Naive B cell (primary cell): ENCODE measurements around the gene ARID1B. TPM values are rescaled to one million over a fixed set of nuclear protein-coding genes. Genes with fewer than 3 reads are reported as not detected.

Experiments
- ATAC-seq, 2 donors: fragments of 150-1000 bp; cut with Tn5 transposase; 2 replicates each; pipeline ENCODE4 v1.10.0; 2021; ENCODE audit warnings: low read depth in 2 of 2, mild to moderate bottlenecking in 2 of 2, moderate library complexity in 2 of 2
- DNase-seq: peaks from one replicate; pipeline ENCODE4 v3.0.0; 2022
- H3K27ac Mint-ChIP-seq, 6 donors: one replicate each; pipeline ENCODE4 v1.8.0; 2020 to 2022; ENCODE audit warnings: mild to moderate bottlenecking in 6 of 6, mixed read lengths in 6 of 6, moderate library complexity in 5 of 6, inconsistent platforms in 2 of 6
- H3K27me3 Mint-ChIP-seq, 3 donors: one replicate each; pipeline ENCODE4 v1.8.0; 2021 to 2022; ENCODE audit warnings: mixed read lengths in 3 of 3, mild to moderate bottlenecking in 1 of 3
- H3K36me3 Mint-ChIP-seq, 2 donors: one replicate each; pipeline ENCODE4 v1.8.0; 2020 to 2022; ENCODE audit warnings: mixed read lengths in 2 of 2, inconsistent platforms in 1 of 2, mild to moderate bottlenecking in 1 of 2
- H3K4me1 Mint-ChIP-seq, 3 donors: one replicate each; pipeline ENCODE4 v1.8.0; 2020 to 2022; ENCODE audit warnings: mixed read lengths in 3 of 3, inconsistent platforms in 1 of 3, mild to moderate bottlenecking in 1 of 3, moderate library complexity in 1 of 3
- H3K4me3 Mint-ChIP-seq, 8 donors: one replicate each; pipeline ENCODE4 v1.8.0; 2020 to 2022; ENCODE audit warnings: mild to moderate bottlenecking in 8 of 8, mixed read lengths in 8 of 8, moderate library complexity in 8 of 8, inconsistent platforms in 2 of 8
- H3K9me3 Mint-ChIP-seq, 7 donors: one replicate each; pipeline ENCODE4 v1.8.0; 2020 to 2022; ENCODE audit warnings: mixed read lengths in 7 of 7, mild to moderate bottlenecking in 5 of 7, inconsistent platforms in 2 of 7, moderate library complexity in 1 of 7
- polyA plus RNA-seq, 6 donors: library from polyadenylated mRNA; unstranded; fragments of 300-500 nt; fragmentation: Illumina TruSeq; gene quantifications; one replicate each; pipeline ENCODE4 v1.2.3, GENCODE V29; 2021; ENCODE audit warnings: low read depth in 6 of 6

The ARID1B gene
- polyA plus RNA-seq, 6 donors from 2014 or later: 16.6 to 44.1 (median 27.5) TPM

GRCh38 chr6:156887623-156888269 lies 110.6 kb downstream of the ARID1B start:
- peaks cover 0 to 4% of the 10 kb centered on the region in 2 donors for H3K36me3 Mint-ChIP-seq
- ATAC-seq (no peak), DNase-seq (no peak)
- peak overlapping the region in 1 of 8 donors; percentile 39 for H3K4me3 Mint-ChIP-seq
- H3K9me3 Mint-ChIP-seq: no peaks in the 10 kb centered on the region
- peak overlapping the region in 5 of 6 donors; percentile 30 to 71 (median 63) for H3K27ac Mint-ChIP-seq
- peaks cover 48 to 85% (median 73%) of the 10 kb centered on the region in 3 donors for H3K4me1 Mint-ChIP-seq
- H3K27me3 Mint-ChIP-seq: no peaks in the 10 kb centered on the region

GRCh38 chr6:156889469-156889868 lies 112.3 kb downstream of the ARID1B start:
- no peak for ATAC-seq
- DNase-seq: no peak
- no peaks in the 10 kb centered on the region for H3K27me3 Mint-ChIP-seq
- H3K9me3 Mint-ChIP-seq: no peaks in the 10 kb centered on the region
- peak overlapping the region in 2 of 6 donors; percentile 21 to 36 for H3K27ac Mint-ChIP-seq
- H3K4me3 Mint-ChIP-seq: no peak overlapping the region
- peaks cover 40 to 79% (median 64%) of the 10 kb centered on the region in 3 donors for H3K4me1 Mint-ChIP-seq
- peaks cover 0 to 4% of the 10 kb centered on the region in 2 donors for H3K36me3 Mint-ChIP-seq

GRCh38 chr6:156889986-156890385 lies 112.8 kb downstream of the ARID1B start:
- H3K4me3 Mint-ChIP-seq: no peak overlapping the region
- DNase-seq: no peak
- H3K36me3 Mint-ChIP-seq: peaks cover 0 to 4% of the 10 kb centered on the region in 2 donors
- ATAC-seq: no peak
- peaks cover 41 to 79% (median 67%) of the 10 kb centered on the region in 3 donors for H3K4me1 Mint-ChIP-seq
- H3K9me3 Mint-ChIP-seq: no peaks in the 10 kb centered on the region
- no peak overlapping the region for H3K27ac Mint-ChIP-seq
- H3K27me3 Mint-ChIP-seq: no peaks in the 10 kb centered on the region

DNA sequence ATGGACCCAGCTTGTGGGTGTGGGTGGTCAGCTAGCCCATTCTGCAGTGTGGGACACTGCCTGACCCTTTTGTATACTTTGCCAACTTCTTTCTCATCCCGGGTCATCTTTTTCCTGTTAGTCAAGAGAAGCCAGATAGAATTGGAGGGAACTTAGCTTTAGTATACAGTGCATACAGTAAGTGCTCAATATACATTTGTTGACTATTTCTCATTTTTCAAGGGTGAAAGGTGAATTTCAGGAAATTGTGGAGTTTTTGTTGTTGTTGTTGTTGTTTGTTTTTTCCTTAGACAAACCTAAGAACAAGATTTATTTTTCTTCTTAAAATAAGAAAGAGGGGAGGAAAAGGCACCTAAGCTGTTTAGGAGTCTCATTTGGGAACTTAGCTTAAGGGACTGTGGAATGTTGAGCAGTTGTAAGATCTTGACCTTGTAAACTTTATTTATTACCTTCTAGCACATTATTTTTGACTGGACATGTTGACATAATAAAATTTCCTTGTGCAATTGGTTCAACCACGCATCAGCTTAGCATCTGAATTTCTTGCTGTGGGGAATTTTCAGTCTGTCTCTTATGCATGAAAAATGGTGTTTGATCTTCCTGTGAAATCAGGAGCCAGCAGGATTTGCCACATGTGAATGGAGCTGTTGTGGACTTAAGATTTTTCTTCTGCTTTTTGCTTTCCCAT lies 113.6 kb downstream of the ARID1B start:
- DNase-seq: no peak
- no peak for ATAC-seq
- H3K36me3 Mint-ChIP-seq: peaks cover 0 to 4% of the 10 kb centered on the region in 2 donors
- no peaks in the 10 kb centered on the region for H3K27me3 Mint-ChIP-seq
- H3K4me3 Mint-ChIP-seq: no peak overlapping the region
- H3K27ac Mint-ChIP-seq: peak overlapping the region in 3 of 6 donors; percentile 9 to 58 (median 53)
- peaks cover 36 to 79% (median 71%) of the 10 kb centered on the region in 3 donors for H3K4me1 Mint-ChIP-seq
- no peaks in the 10 kb centered on the region for H3K9me3 Mint-ChIP-seq

- ATAC-seq (no peak), DNase-seq (no peak)
- Mint-ChIP-seq H3K9me3 (no peaks in the 10 kb centered on the region), H3K4me3 (no peak overlapping the region), H3K4me1 (peaks cover 49 to 72% (median 71%) of the 10 kb centered on the region in 3 donors), H3K27me3 (no peaks in the 10 kb centered on the region), H3K27ac (peak overlapping the region in 4 of 6 donors; percentile 47 to 89 (median 75)), H3K36me3 (no peaks in the 10 kb centered on the region)
Observed at GRCh38 chr6:156897907-156898531, 120.8 kb downstream of the ARID1B start.

DNA sequence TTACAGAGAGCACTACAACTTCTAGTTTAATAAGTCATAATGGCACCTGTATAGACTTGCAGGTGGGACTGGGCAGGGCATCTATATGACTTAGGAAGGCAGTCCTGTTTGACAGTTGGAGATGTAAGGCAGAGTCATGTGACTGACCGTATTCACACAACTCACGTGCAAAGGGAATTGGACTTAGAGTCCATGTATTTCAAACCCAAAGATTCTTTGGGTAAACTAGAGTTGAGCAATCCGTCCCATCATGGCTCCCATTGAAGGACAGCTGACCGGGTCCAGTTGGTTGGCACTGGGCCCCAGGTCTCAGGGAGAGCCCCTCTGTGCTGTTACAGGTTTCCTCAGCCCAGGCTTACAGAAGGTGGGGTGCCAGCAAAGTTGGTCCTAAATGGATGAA lies 121.9 kb downstream of the ARID1B start:
- Mint-ChIP-seq H3K27me3 (no peaks in the 10 kb centered on the region), H3K4me3 (no peak overlapping the region), H3K27ac (peak overlapping the region in 1 of 6 donors; percentile 62), H3K36me3 (peaks cover 0 to 3% of the 10 kb centered on the region in 2 donors), H3K4me1 (peaks cover 46 to 68% (median 66%) of the 10 kb centered on the region in 3 donors), H3K9me3 (no peaks in the 10 kb centered on the region)
- no peak for ATAC-seq
- DNase-seq: no peak

DNA sequence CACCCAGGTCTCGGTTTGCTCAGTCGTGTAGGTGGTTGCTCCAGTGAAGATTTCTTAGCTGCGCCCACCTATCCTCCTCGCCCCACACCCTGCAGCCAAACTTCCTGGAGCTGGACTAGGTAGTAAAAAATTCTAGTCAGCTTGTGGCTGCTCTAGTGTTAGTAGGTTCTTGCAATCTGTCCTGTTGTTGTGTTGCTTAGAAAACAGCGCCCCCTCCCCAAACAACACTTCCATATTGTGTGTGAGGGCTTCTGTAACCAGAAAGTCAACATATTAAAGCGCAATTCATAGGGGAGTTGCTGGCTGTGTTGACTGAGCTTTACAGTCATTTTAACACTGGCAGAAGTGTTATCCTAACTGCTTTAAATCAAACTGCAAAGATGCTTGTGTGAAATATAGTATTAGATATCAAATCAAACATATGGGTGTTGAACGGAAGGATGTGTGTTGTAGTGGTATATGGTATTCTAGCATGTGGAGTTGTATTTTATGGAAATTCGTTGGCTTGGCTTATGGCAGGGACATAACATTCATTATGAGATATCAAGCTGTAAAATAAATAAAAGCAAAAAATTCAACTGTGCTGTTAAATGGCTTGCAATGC lies 122.5 kb downstream of the ARID1B start:
- DNase-seq (no peak), ATAC-seq (no peak)
- Mint-ChIP-seq H3K36me3 (peaks cover 0 to 5% of the 10 kb centered on the region in 2 donors), H3K4me3 (no peak overlapping the region), H3K9me3 (no peaks in the 10 kb centered on the region), H3K27me3 (no peaks in the 10 kb centered on the region), H3K27ac (peak overlapping the region in 3 of 6 donors; percentile 7 to 66 (median 46)), H3K4me1 (peaks cover 40 to 65% (median 63%) of the 10 kb centered on the region in 3 donors)

- peak overlapping the region in 3 of 6 donors; percentile 23 to 46 (median 23) for H3K27ac Mint-ChIP-seq
- H3K36me3 Mint-ChIP-seq: peaks cover 0 to 5% of the 10 kb centered on the region in 2 donors
- no peak for ATAC-seq
- DNase-seq: no peak
- H3K4me3 Mint-ChIP-seq: no peak overlapping the region
- H3K27me3 Mint-ChIP-seq: no peaks in the 10 kb centered on the region
- H3K4me1 Mint-ChIP-seq: peaks cover 37 to 59% (median 57%) of the 10 kb centered on the region in 3 donors
- no peaks in the 10 kb centered on the region for H3K9me3 Mint-ChIP-seq
Observed at GRCh38 chr6:156900292-156900691, 123.1 kb downstream of the ARID1B start.

GRCh38 chr6:156901309-156902019 lies 124.3 kb downstream of the ARID1B start:
- Mint-ChIP-seq H3K27ac (peak overlapping the region in 5 of 6 donors; percentile 23 to 69 (median 33)), H3K36me3 (peaks cover 3 to 5% of the 10 kb centered on the region in 2 donors), H3K27me3 (no peaks in the 10 kb centered on the region), H3K4me3 (no peak overlapping the region), H3K9me3 (no peaks in the 10 kb centered on the region), H3K4me1 (peaks cover 37 to 58% (median 56%) of the 10 kb centered on the region in 3 donors)
- no peak for DNase-seq
- no peak for ATAC-seq

GRCh38 chr6:156902782-156903181 lies 125.6 kb downstream of the ARID1B start:
- Mint-ChIP-seq H3K4me3 (no peak overlapping the region), H3K27ac (peak overlapping the region in 1 of 6 donors; percentile 85), H3K36me3 (peaks cover 13 to 14% of the 10 kb centered on the region in 2 donors), H3K9me3 (no peaks in the 10 kb centered on the region), H3K27me3 (no peaks in the 10 kb centered on the region), H3K4me1 (peaks cover 42 to 67% (median 59%) of the 10 kb centered on the region in 3 donors)
- DNase-seq: no peak
- ATAC-seq: no peak

DNA sequence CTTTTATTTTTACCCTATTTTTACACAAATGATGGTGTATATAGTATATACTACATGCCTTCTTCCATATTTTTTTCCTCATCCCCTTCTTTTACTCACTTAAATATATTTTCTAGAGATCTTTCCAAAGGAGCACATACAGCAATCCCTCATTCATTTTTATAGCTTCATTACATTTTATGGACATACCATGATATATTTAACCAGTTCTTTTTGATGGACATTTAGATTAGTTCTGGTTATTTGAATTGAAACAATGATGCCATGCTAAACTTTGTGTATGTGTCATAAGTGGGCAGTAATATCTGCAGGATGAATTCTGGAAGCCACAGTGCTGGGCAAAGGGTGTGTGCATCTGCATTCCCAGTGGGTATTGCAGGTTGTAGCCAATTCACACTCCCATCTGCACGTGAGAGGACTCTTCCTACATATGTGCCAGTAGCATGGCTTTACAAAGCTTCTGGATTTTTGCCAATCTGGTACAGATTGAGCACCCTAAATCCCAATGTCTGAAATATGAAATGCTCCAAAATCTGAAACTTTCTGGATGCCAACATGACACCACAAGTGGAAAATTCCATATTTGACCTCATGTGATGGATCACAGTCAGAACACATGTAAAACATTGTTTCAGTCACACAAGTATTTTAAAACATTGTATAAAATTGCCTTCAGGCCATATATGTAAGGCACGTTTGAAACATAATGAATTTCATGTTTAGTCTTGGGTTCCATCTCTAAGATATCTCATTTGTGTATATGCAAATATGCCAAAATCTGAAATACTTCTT lies 127.2 kb downstream of the ARID1B start:
- DNase-seq (no peak), ATAC-seq (no peak)
- Mint-ChIP-seq H3K27me3 (no peaks in the 10 kb centered on the region), H3K4me1 (peaks cover 33 to 67% (median 58%) of the 10 kb centered on the region in 3 donors), H3K36me3 (peaks cover 13 to 14% of the 10 kb centered on the region in 2 donors), H3K27ac (peak overlapping the region in 2 of 6 donors; percentile 66 to 89), H3K9me3 (no peaks in the 10 kb centered on the region), H3K4me3 (no peak overlapping the region)

DNA sequence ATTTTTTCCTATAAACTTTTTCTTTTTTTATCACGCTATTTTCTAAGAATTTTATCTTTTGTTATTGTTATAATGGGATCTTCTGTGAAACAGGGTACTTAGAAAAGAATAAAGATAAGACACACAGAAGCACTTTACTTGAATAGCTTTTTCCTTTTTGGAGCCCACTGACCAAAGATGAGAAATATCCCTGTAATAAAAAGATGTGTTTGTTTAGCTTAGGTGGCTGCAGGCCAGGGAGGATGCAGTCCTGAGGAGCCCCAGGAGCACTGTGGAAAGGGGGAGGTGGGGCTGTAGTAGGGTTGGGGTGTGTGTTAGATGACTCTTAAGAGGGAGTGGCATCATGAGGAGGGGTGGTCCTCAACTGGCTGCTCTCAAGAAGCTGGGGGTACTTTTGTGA lies 128.6 kb downstream of the ARID1B start:
- Mint-ChIP-seq H3K36me3 (peaks cover 13 to 14% of the 10 kb centered on the region in 2 donors), H3K27ac (peak overlapping the region in 5 of 6 donors; percentile 20 to 80 (median 45)), H3K4me1 (peaks cover 34 to 68% (median 62%) of the 10 kb centered on the region in 3 donors), H3K27me3 (no peaks in the 10 kb centered on the region), H3K9me3 (no peaks in the 10 kb centered on the region), H3K4me3 (no peak overlapping the region)
- no peak for DNase-seq
- no peak for ATAC-seq
